ENCODE measurements around the gene SLC39A2. TPM values are rescaled to one million over a fixed set of nuclear protein-coding genes. Genes with fewer than 3 reads are reported as not detected.

SLC39A2 gene
- total RNA-seq, 1 experiment from 2014 or later: not detected

GRCh38 chr14:21043387-21043973 is 44.4 kb downstream of the SLC39A2 start:
- TF ChIP-seq CBX3 (IDR thresholded peaks at IDR 0.05; ENCODE audit: low read depth) (no peak), TCF7L2 (IDR thresholded peaks at IDR 0.05; ENCODE audit: borderline replicate concordance, extremely low read depth, insufficient read depth, insufficient read length) (no peak), FOSL1 (IDR thresholded peaks at IDR 0.05; ENCODE audit: low read depth) (no peak), YY1 (IDR thresholded peaks at IDR 0.05; ENCODE audit: extremely low read depth, insufficient replicate concordance, low read depth, low read length) (no peak), ZNF274 (IDR thresholded peaks at IDR 0.05; ENCODE audit: low read depth, low read length) (no peak), EZH2 (IDR thresholded peaks at IDR 0.05) (no peak), POLR2AphosphoS5 (IDR thresholded peaks at IDR 0.05; ENCODE audit: low read depth, low read length) (no peak)
- POLR2A ChIA-PET: no interaction called here
- H3K36me3 ChIP-seq (ENCODE audit: control insufficient read depth in 1 of 2, insufficient read depth in 2 of 2, low read length in 2 of 2): no peaks in the 10 kb centered on the region
- H3K79me2 ChIP-seq (ENCODE audit: insufficient read depth, low read length): no peaks in the 10 kb centered on the region
- H3K27me3 ChIP-seq (ENCODE audit: insufficient read depth, low read length): no peaks in the 10 kb centered on the region
- no peak overlapping the region for H3K9ac ChIP-seq (ENCODE audit: low read length)
- ATAC-seq: no peak
- intact Hi-C loops (cut with micrococcal nuclease): no loop called here
- DNase-seq (ENCODE audit: low read depth, low spot score): no peak
- no TSS peak for BruUV-seq (replicated peaks)
- no peaks in the 10 kb centered on the region for H3K9me3 ChIP-seq (ENCODE audit: control insufficient read depth in 1 of 2, insufficient read depth in 1 of 2, low read depth in 1 of 2, low read length in 2 of 2)
- no peak overlapping the region for H3K4me3 ChIP-seq (replicated peaks in 1 of 2; ENCODE audit: low read depth in 1 of 2, low read length in 2 of 2)
- no peak overlapping the region for H3K4me2 ChIP-seq (ENCODE audit: low read length)
- no peak overlapping the region for H2AFZ ChIP-seq (ENCODE audit: low read depth, low read length, poor library complexity, severe bottlenecking)
- RAD21 ChIA-PET (ENCODE audit: low non-redundant PET in 1 of 2, low total read pairs in 2 of 2, uncharacterized antibody in 2 of 2, unreplicated experiment in 2 of 2): interaction anchor here (0.9 to 1.2 kb wide), 2 partner anchors 29 kb away, joined by 4 read pairs; no protein-coding TSS in a partner anchor
- CTCF ChIA-PET: interaction anchor here (1.2 to 5.4 kb wide), 2 partner anchors 23 to 28 kb away, joined by 3 to 148 read pairs; no protein-coding TSS in a partner anchor
- no peaks in the 10 kb centered on the region for H3K4me1 ChIP-seq (ENCODE audit: control insufficient read depth in 1 of 2, insufficient read depth in 2 of 2, low read length in 2 of 2)
- no peaks in the 10 kb centered on the region for H4K20me1 ChIP-seq (ENCODE audit: insufficient read depth)
- H3K27ac ChIP-seq (ENCODE audit: low read depth, low read length): no peak overlapping the region
- H3K9me2 ChIP-seq (ENCODE audit: insufficient read depth): no peaks in the 10 kb centered on the region

- no peaks in the 10 kb centered on the region for H3K79me2 ChIP-seq (ENCODE audit: insufficient read depth, low read length)
- no peaks in the 10 kb centered on the region for H4K20me1 ChIP-seq (ENCODE audit: insufficient read depth)
- DNase-seq (ENCODE audit: low read depth, low spot score): no peak
- H3K27me3 ChIP-seq (ENCODE audit: insufficient read depth, low read length): no peaks in the 10 kb centered on the region
- no TSS peak for BruUV-seq (replicated peaks)
- POLR2A ChIA-PET: no interaction called here
- no peaks in the 10 kb centered on the region for H3K36me3 ChIP-seq (ENCODE audit: control insufficient read depth in 1 of 2, insufficient read depth in 2 of 2, low read length in 2 of 2)
- no peaks in the 10 kb centered on the region for H3K9me2 ChIP-seq (ENCODE audit: insufficient read depth)
- no peak overlapping the region for H2AFZ ChIP-seq (ENCODE audit: low read depth, low read length, poor library complexity, severe bottlenecking)
- H3K4me3 ChIP-seq (replicated peaks in 1 of 2; ENCODE audit: low read depth in 1 of 2, low read length in 2 of 2): no peak overlapping the region
- no peak overlapping the region for H3K4me2 ChIP-seq (ENCODE audit: low read length)
- no peaks in the 10 kb centered on the region for H3K4me1 ChIP-seq (ENCODE audit: control insufficient read depth in 1 of 2, insufficient read depth in 2 of 2, low read length in 2 of 2)
- no peak overlapping the region for H3K9ac ChIP-seq (ENCODE audit: low read length)
- intact Hi-C loops (cut with micrococcal nuclease): no loop called here
- RAD21 ChIA-PET (ENCODE audit: low non-redundant PET in 1 of 2, low total read pairs in 2 of 2, uncharacterized antibody in 2 of 2, unreplicated experiment in 2 of 2): interaction anchor here (0.9 to 1.2 kb wide), 2 partner anchors 29 kb away, joined by 4 read pairs; no protein-coding TSS in a partner anchor
- no peak for ATAC-seq
- H3K27ac ChIP-seq (ENCODE audit: low read depth, low read length): no peak overlapping the region
- CTCF ChIA-PET: interaction anchor here (1.2 to 5.4 kb wide), 2 partner anchors 23 to 29 kb away, joined by 3 to 148 read pairs; no protein-coding TSS in a partner anchor
- no peaks in the 10 kb centered on the region for H3K9me3 ChIP-seq (ENCODE audit: control insufficient read depth in 1 of 2, insufficient read depth in 1 of 2, low read depth in 1 of 2, low read length in 2 of 2)
- no peak for TF ChIP-seq EZH2 (IDR thresholded peaks at IDR 0.05)
- TF ChIP-seq EZH2phosphoT487 (IDR thresholded peaks at IDR 0.05; ENCODE audit: borderline replicate concordance): no peak
- TF ChIP-seq MAX (IDR thresholded peaks at IDR 0.05): no peak
- TF ChIP-seq SIN3A (IDR thresholded peaks at IDR 0.05; ENCODE audit: low read depth): no peak
- no peak for TF ChIP-seq ZFX (IDR thresholded peaks at IDR 0.05)
- TF ChIP-seq CTCF (IDR thresholded peaks at IDR 0.05 in 2 of 3, conservative IDR thresholded peaks at IDR 0.05 in 1 of 3; ENCODE audit: borderline replicate concordance in 1 of 3, insufficient read depth in 1 of 3, low read depth in 2 of 3, low read length in 2 of 3): no peak
- TF ChIP-seq TCF7L2 (IDR thresholded peaks at IDR 0.05; ENCODE audit: borderline replicate concordance, extremely low read depth, insufficient read depth, insufficient read length): no peak
- no peak for TF ChIP-seq POLR2A (IDR thresholded peaks at IDR 0.05; ENCODE audit: borderline replicate concordance, extremely low read depth, insufficient read depth, insufficient read length)
- TF ChIP-seq ZBTB33 (IDR thresholded peaks at IDR 0.05; ENCODE audit: extremely low read depth, insufficient replicate concordance, low read length): no peak
Measured at GRCh38 chr14:21043974-21044618, 45.0 kb downstream of the SLC39A2 start.
